ENCODE data around the gene SEPTIN12.

The SEPTIN12 gene

GRCh38 chr16:4825196-4825595 is 37.1 kb upstream of the SEPTIN12 start:
- ATAC-seq (ENCODE audit: insufficient read depth, low read depth): no peak
- no peaks in the 10 kb centered on the region for H3K9me3 ChIP-seq (ENCODE audit: insufficient read depth, low read length, severe bottlenecking)

GRCh38 chr16:4820652-4821051 is 32.5 kb upstream of the SEPTIN12 start:
- Histone ChIP-seq H3K4me1 (ENCODE audit: insufficient read depth, low read length) (no peaks in the 10 kb centered on the region), H2AFZ (ENCODE audit: low read depth, low read length) (no peak overlapping the region), H3K4me3 (ENCODE audit: low read depth in 1 of 2, low read length in 2 of 2) (no peak overlapping the region), H4K20me1 (ENCODE audit: insufficient read depth, low read length) (peaks cover 10% of the 10 kb centered on the region; the same call in 1 of the 2 replicates), H3K79me2 (ENCODE audit: insufficient read depth, low read length) (no peaks in the 10 kb centered on the region), H3K27ac (ENCODE audit: low read length) (no peak overlapping the region), H3K9ac (ENCODE audit: low read depth, low read length) (no peak overlapping the region), H3K36me3 (ENCODE audit: insufficient read depth, low read length) (peaks cover 83% of the 10 kb centered on the region), H3K27me3 (ENCODE audit: insufficient read depth, low read length, poor library complexity) (no peaks in the 10 kb centered on the region), H3K9me3 (ENCODE audit: insufficient read depth, low read length, severe bottlenecking) (no peaks in the 10 kb centered on the region), H3K4me2 (ENCODE audit: insufficient read depth, low read length) (no peak overlapping the region)
- TF ChIP-seq CTCF (IDR thresholded peaks at IDR 0.05; ENCODE audit: borderline replicate concordance, extremely low read depth, low read length, poor library complexity, severe bottlenecking): no peak
- no peak for TF ChIP-seq EZH2 (IDR thresholded peaks at IDR 0.05; ENCODE audit: borderline replicate concordance, low read depth, low read length, severe bottlenecking)
- no peak for ATAC-seq (ENCODE audit: insufficient read depth, low read depth)
- DNase-seq: no peak

More at GRCh38 chr16:4825196-4825595, 37.1 kb upstream of the SEPTIN12 start:
- Histone ChIP-seq H3K27me3 (ENCODE audit: insufficient read depth, low read length, poor library complexity) (no peaks in the 10 kb centered on the region), H3K4me2 (ENCODE audit: insufficient read depth, low read length) (no peak overlapping the region), H3K36me3 (ENCODE audit: insufficient read depth, low read length) (peaks cover 86% of the 10 kb centered on the region), H2AFZ (ENCODE audit: low read depth, low read length) (no peak overlapping the region), H4K20me1 (ENCODE audit: insufficient read depth, low read length) (peaks cover 6% of the 10 kb centered on the region; the same call in 1 of the 2 replicates), H3K79me2 (ENCODE audit: insufficient read depth, low read length) (no peaks in the 10 kb centered on the region), H3K27ac (ENCODE audit: low read length) (no peak overlapping the region), H3K4me1 (ENCODE audit: insufficient read depth, low read length) (no peaks in the 10 kb centered on the region), H3K9ac (ENCODE audit: low read depth, low read length) (no peak overlapping the region), H3K4me3 (ENCODE audit: low read depth in 1 of 2, low read length in 2 of 2) (no peak overlapping the region)
- TF ChIP-seq CTCF (IDR thresholded peaks at IDR 0.05; ENCODE audit: borderline replicate concordance, extremely low read depth, low read length, poor library complexity, severe bottlenecking) (no peak), EZH2 (IDR thresholded peaks at IDR 0.05; ENCODE audit: borderline replicate concordance, low read depth, low read length, severe bottlenecking) (no peak)
- DNase-seq: no peak

GRCh38 chr16:4814542-4815173 is 26.5 kb upstream of the SEPTIN12 start:
- DNase-seq: no peak
- no peak for ATAC-seq (ENCODE audit: insufficient read depth, low read depth)
- H3K9me3 ChIP-seq (ENCODE audit: insufficient read depth, low read length, severe bottlenecking): no peaks in the 10 kb centered on the region
- no peak overlapping the region for H3K27ac ChIP-seq (ENCODE audit: low read length)
- no peak overlapping the region for H2AFZ ChIP-seq (ENCODE audit: low read depth, low read length)
- peaks cover 4% of the 10 kb centered on the region; the same call in 1 of the 2 replicates for H4K20me1 ChIP-seq (ENCODE audit: insufficient read depth, low read length)
- H3K36me3 ChIP-seq (ENCODE audit: insufficient read depth, low read length): peaks cover 75% of the 10 kb centered on the region
- TF ChIP-seq CTCF (IDR thresholded peaks at IDR 0.05; ENCODE audit: borderline replicate concordance, extremely low read depth, low read length, poor library complexity, severe bottlenecking) (no peak), EZH2 (IDR thresholded peaks at IDR 0.05; ENCODE audit: borderline replicate concordance, low read depth, low read length, severe bottlenecking) (no peak)
- no peak overlapping the region for H3K4me3 ChIP-seq (ENCODE audit: low read depth in 1 of 2, low read length in 2 of 2)
- no peaks in the 10 kb centered on the region for H3K79me2 ChIP-seq (ENCODE audit: insufficient read depth, low read length)
- no peak overlapping the region for H3K4me2 ChIP-seq (ENCODE audit: insufficient read depth, low read length)
- no peaks in the 10 kb centered on the region for H3K4me1 ChIP-seq (ENCODE audit: insufficient read depth, low read length)
- H3K27me3 ChIP-seq (ENCODE audit: insufficient read depth, low read length, poor library complexity): no peaks in the 10 kb centered on the region
- no peak overlapping the region for H3K9ac ChIP-seq (ENCODE audit: low read depth, low read length)
